Liver (tissue), 9 donors: ENCODE measurements around the gene VPS37D. TPM values are rescaled to one million over a fixed set of nuclear protein-coding genes. Genes with fewer than 3 reads are reported as not detected.

Experiments used
- DNase-seq: peaks from one replicate; pipeline ENCODE4 v3.0.0-alpha.2; 2017; ENCODE audit warnings: low spot score
- H3K27ac ChIP-seq, 2 donors: one replicate each; pipeline ENCODE4 v1.7.0; 2013; ENCODE audit warnings: inconsistent platforms in 2 of 2, low read length in 2 of 2, control low read depth in 1 of 2, low read depth in 1 of 2, mild to moderate bottlenecking in 1 of 2
- H3K27me3 ChIP-seq, 4 donors: one replicate each; pipeline versions ENCODE4 v1.6.1 to v1.7.0; 2013; ENCODE audit warnings: low read length in 3 of 4, inconsistent platforms in 1 of 4, mild to moderate bottlenecking in 1 of 4, moderate library complexity in 1 of 4; ENCODE audit not compliant: control insufficient read depth in 4 of 4, insufficient read depth in 4 of 4
- H3K36me3 ChIP-seq, 4 donors: one replicate each; pipeline versions ENCODE4 v1.6.1 to v1.7.0; 2013; ENCODE audit warnings: low read length in 3 of 4, mild to moderate bottlenecking in 3 of 4, low read depth in 1 of 4, moderate library complexity in 1 of 4; ENCODE audit not compliant: control insufficient read depth in 4 of 4, insufficient read depth in 3 of 4
- H3K4me1 ChIP-seq, 4 donors: one replicate each; pipeline versions ENCODE4 v1.6.1 to v1.7.0; 2013; ENCODE audit warnings: low read length in 3 of 4, mild to moderate bottlenecking in 3 of 4, moderate library complexity in 1 of 4; ENCODE audit not compliant: control insufficient read depth in 4 of 4, insufficient read depth in 4 of 4
- H3K4me3 ChIP-seq, 3 donors: one replicate each; pipeline versions ENCODE4 v1.6.1 to v1.7.0; 2013; ENCODE audit warnings: low read length in 3 of 3, control low read depth in 1 of 3, low read depth in 1 of 3, mild to moderate bottlenecking in 1 of 3
- H3K9ac ChIP-seq, 2 donors: one replicate each; pipeline ENCODE4 v1.7.0; 2013; ENCODE audit warnings: low read length in 2 of 2, mild to moderate bottlenecking in 2 of 2, moderate library complexity in 2 of 2, control low read depth in 1 of 2, low read depth in 1 of 2
- H3K9me3 ChIP-seq, 4 donors: one replicate each; pipeline versions ENCODE4 v1.6.1 to v1.7.0; 2013; ENCODE audit warnings: low read length in 3 of 4; ENCODE audit not compliant: control insufficient read depth in 4 of 4
- ATF3 ChIP-seq: IDR thresholded peaks from 2 replicates; pipeline ENCODE4 v1.6.1; 2016; ENCODE audit warnings: antibody characterized with exemption
- EGR1 ChIP-seq, 2 donors: IDR thresholded peaks; 2 replicates each; pipeline ENCODE4 v1.6.1; 2016 to 2018; ENCODE audit warnings: antibody characterized with exemption in 2 of 2, low read depth in 2 of 2
- FOXA1 ChIP-seq: IDR thresholded peaks from 2 replicates; pipeline ENCODE4 v1.6.1; 2016; ENCODE audit warnings: antibody characterized with exemption
- FOXA2 ChIP-seq: IDR thresholded peaks from 2 replicates; pipeline ENCODE4 v1.6.1; 2016; ENCODE audit warnings: antibody characterized with exemption
- GABPA ChIP-seq, 2 donors: IDR thresholded peaks in 1 of 2; conservative IDR thresholded peaks in 1 of 2; 2 replicates each; pipeline ENCODE4 v1.6.1; 2016; ENCODE audit warnings: antibody characterized with exemption in 2 of 2, mild to moderate bottlenecking in 1 of 2, moderate library complexity in 1 of 2
- HNF4A ChIP-seq, 2 donors: conservative IDR thresholded peaks; 2 replicates each; pipeline ENCODE4 v1.6.1; 2016; ENCODE audit warnings: antibody characterized with exemption in 2 of 2, mild to moderate bottlenecking in 2 of 2
- HNF4G ChIP-seq: IDR thresholded peaks from 2 replicates; pipeline ENCODE4 v1.6.1; 2016; ENCODE audit warnings: antibody characterized with exemption
- JUND ChIP-seq, 2 donors: IDR thresholded peaks; 2 replicates each; pipeline ENCODE4 v1.6.1; 2016; ENCODE audit warnings: antibody characterized with exemption in 2 of 2
- MAX ChIP-seq: IDR thresholded peaks from 2 replicates; pipeline ENCODE4 v1.6.1; 2016; ENCODE audit warnings: antibody characterized with exemption
- NR2F2 ChIP-seq: IDR thresholded peaks from 2 replicates; pipeline ENCODE4 v1.6.1; 2016; ENCODE audit warnings: antibody characterized with exemption
- RAD21 ChIP-seq, 2 donors: IDR thresholded peaks; 2 replicates each; pipeline ENCODE4 v1.6.1; 2016; ENCODE audit warnings: antibody characterized with exemption in 2 of 2, mild to moderate bottlenecking in 2 of 2
- RXRA ChIP-seq, 2 donors: IDR thresholded peaks; 2 replicates each; pipeline ENCODE4 v1.6.1; 2017 to 2018; ENCODE audit warnings: antibody characterized with exemption in 2 of 2, mild to moderate bottlenecking in 1 of 2
- SP1 ChIP-seq: IDR thresholded peaks from 2 replicates; pipeline ENCODE4 v1.6.1; 2018; ENCODE audit warnings: antibody characterized with exemption, mild to moderate bottlenecking
- TAF1 ChIP-seq: conservative IDR thresholded peaks from 2 replicates; pipeline ENCODE4 v1.6.1; 2016; ENCODE audit warnings: antibody characterized with exemption, mild to moderate bottlenecking
- YY1 ChIP-seq: IDR thresholded peaks from 2 replicates; pipeline ENCODE4 v1.6.1; 2016; ENCODE audit warnings: antibody characterized with exemption, mild to moderate bottlenecking
- ZBTB33 ChIP-seq: IDR thresholded peaks from 2 replicates; pipeline ENCODE4 v1.6.1; 2016; ENCODE audit warnings: antibody characterized with exemption
- WGBS: extraction: QIAGEN DNeasy Blood & Tissue Kit; methylation state at CpG from one replicate; pipeline ENCODE4 v1.1.7; 2013; 5-methylcytosine and 5-hydroxymethylcytosine counted together
- polyA plus RNA-seq, 2 donors: library from polyadenylated mRNA; stranded (reverse) in 1 of 2; unstranded in 1 of 2; fragments of 200-250 nt in 1 of 2; fragments of >200 nt in 1 of 2; fragmentation: Nextera tagmentation in 1 of 2; extraction: Ambion mirVana in 1 of 2; gene quantifications; one replicate each; pipeline versions ENCODE4 v1.2.1 to v1.2.3, GENCODE V29; 2013 to 2015
- total RNA-seq, 2 donors: library from RNA; depleted of rRNA; stranded (reverse); fragments of >200 nt; gene quantifications; one replicate each; pipeline ENCODE4 v1.2.3, GENCODE V29; 2014
- TF ChIP-seq, protein P1 (sequence below): fragments of 150-350 bp; IDR thresholded peaks from 2 replicates; pipeline ENCODE4 v1.5.1; 2017; ENCODE audit warnings: improper control_type of control experiment, low read depth, low read length; ENCODE audit not compliant: missing input control
- TF ChIP-seq, protein P2 (sequence below): IDR thresholded peaks from 2 replicates; pipeline ENCODE4 v1.6.1; 2016; ENCODE audit warnings: antibody characterized with exemption, mild to moderate bottlenecking
- donor health status: healthy.
- donor health status: healthy.
- donor health status: healthy.
- donor health status: healthy.
- donor health status: healthy.

The VPS37D gene
- total and polyA plus RNA-seq, 4 donors: 0.38 to 3.3 (median 1.3) TPM

DNA sequence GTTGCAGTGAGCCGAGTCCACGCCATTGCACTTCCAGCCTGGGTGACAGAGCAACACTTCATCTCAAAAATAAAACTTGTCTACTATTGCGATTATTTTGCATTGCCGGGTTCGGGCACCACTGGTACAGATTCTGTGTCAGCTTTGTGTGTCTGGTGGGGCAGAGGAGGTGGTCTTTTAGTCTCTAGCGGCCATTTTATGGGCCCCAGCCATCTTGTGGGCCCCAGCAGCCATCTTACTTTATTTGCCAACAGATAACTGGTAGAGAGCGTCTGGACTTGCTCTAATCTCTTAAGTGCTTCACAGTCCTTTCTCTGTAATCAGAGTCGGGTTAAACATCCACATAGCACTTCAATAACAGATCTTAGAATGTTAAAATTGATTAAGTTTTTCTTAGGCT, 20.7 kb downstream of the VPS37D start:
- TF ChIP-seq HNF4G: no peak
- no peak for TF ChIP-seq TAF1
- no peak for TF ChIP-seq YY1
- no peak for TF ChIP-seq FOXA1
- TF ChIP-seq, protein P1, sequence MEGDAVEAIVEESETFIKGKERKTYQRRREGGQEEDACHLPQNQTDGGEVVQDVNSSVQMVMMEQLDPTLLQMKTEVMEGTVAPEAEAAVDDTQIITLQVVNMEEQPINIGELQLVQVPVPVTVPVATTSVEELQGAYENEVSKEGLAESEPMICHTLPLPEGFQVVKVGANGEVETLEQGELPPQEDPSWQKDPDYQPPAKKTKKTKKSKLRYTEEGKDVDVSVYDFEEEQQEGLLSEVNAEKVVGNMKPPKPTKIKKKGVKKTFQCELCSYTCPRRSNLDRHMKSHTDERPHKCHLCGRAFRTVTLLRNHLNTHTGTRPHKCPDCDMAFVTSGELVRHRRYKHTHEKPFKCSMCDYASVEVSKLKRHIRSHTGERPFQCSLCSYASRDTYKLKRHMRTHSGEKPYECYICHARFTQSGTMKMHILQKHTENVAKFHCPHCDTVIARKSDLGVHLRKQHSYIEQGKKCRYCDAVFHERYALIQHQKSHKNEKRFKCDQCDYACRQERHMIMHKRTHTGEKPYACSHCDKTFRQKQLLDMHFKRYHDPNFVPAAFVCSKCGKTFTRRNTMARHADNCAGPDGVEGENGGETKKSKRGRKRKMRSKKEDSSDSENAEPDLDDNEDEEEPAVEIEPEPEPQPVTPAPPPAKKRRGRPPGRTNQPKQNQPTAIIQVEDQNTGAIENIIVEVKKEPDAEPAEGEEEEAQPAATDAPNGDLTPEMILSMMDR: no peak
- TF ChIP-seq NR2F2: no peak
- no peak for TF ChIP-seq RXRA (IDR thresholded peaks at IDR 0.05)
- Histone ChIP-seq H3K9me3 (no peaks in the 10 kb centered on the region), H3K27ac (no peak overlapping the region), H3K9ac (no peak overlapping the region), H3K4me1 (peaks cover 3 to 7% (median 6%) of the 10 kb centered on the region in 4 donors), H3K36me3 (peaks cover 6 to 40% (median 16%) of the 10 kb centered on the region in 4 donors), H3K27me3 (no peaks in the 10 kb centered on the region), H3K4me3 (no peak overlapping the region)
- WGBS: 94% methylated on average over 8 of the region's 8 CpGs
- DNase-seq: no peak

- no peak for TF ChIP-seq HNF4G
- no peak for TF ChIP-seq GABPA (IDR thresholded peaks at IDR 0.05 in 1 of 2, conservative IDR thresholded peaks at IDR 0.05 in 1 of 2)
- 86% methylated on average over 7 of the region's 7 CpGs for WGBS
- Histone ChIP-seq H3K27me3 (no peaks in the 10 kb centered on the region), H3K9me3 (no peaks in the 10 kb centered on the region), H3K27ac (no peak overlapping the region), H3K4me3 (no peak overlapping the region), H3K36me3 (peaks cover 12 to 60% (median 27%) of the 10 kb centered on the region in 4 donors), H3K9ac (no peak overlapping the region), H3K4me1 (no peaks in the 10 kb centered on the region)
- DNase-seq: no peak
Observed at GRCh38 chr7:73690646-73691045, 23.0 kb downstream of the VPS37D start.

- no peak overlapping the region for H3K27ac ChIP-seq
- TF ChIP-seq, protein P2, sequence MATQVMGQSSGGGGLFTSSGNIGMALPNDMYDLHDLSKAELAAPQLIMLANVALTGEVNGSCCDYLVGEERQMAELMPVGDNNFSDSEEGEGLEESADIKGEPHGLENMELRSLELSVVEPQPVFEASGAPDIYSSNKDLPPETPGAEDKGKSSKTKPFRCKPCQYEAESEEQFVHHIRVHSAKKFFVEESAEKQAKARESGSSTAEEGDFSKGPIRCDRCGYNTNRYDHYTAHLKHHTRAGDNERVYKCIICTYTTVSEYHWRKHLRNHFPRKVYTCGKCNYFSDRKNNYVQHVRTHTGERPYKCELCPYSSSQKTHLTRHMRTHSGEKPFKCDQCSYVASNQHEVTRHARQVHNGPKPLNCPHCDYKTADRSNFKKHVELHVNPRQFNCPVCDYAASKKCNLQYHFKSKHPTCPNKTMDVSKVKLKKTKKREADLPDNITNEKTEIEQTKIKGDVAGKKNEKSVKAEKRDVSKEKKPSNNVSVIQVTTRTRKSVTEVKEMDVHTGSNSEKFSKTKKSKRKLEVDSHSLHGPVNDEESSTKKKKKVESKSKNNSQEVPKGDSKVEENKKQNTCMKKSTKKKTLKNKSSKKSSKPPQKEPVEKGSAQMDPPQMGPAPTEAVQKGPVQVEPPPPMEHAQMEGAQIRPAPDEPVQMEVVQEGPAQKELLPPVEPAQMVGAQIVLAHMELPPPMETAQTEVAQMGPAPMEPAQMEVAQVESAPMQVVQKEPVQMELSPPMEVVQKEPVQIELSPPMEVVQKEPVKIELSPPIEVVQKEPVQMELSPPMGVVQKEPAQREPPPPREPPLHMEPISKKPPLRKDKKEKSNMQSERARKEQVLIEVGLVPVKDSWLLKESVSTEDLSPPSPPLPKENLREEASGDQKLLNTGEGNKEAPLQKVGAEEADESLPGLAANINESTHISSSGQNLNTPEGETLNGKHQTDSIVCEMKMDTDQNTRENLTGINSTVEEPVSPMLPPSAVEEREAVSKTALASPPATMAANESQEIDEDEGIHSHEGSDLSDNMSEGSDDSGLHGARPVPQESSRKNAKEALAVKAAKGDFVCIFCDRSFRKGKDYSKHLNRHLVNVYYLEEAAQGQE: no peak
- TF ChIP-seq HNF4G: no peak
- TF ChIP-seq FOXA2: no peak
- no peak for TF ChIP-seq ZBTB33
- TF ChIP-seq JUND (IDR thresholded peaks at IDR 0.05): no peak
- no peak for TF ChIP-seq GABPA (IDR thresholded peaks at IDR 0.05 in 1 of 2, conservative IDR thresholded peaks at IDR 0.05 in 1 of 2)
- TF ChIP-seq MAX: no peak
- TF ChIP-seq RAD21 (IDR thresholded peaks at IDR 0.05): no peak
- TF ChIP-seq ATF3: no peak
- TF ChIP-seq, protein P1: no peak
- no peak for TF ChIP-seq RXRA (IDR thresholded peaks at IDR 0.05)
- TF ChIP-seq SP1: no peak
- TF ChIP-seq EGR1 (IDR thresholded peaks at IDR 0.05; ENCODE audit: low read depth in 2 of 2): no peak
- TF ChIP-seq YY1: no peak
- no peak for TF ChIP-seq FOXA1
- TF ChIP-seq HNF4A (conservative IDR thresholded peaks at IDR 0.05): no peak
- TF ChIP-seq TAF1: no peak
- TF ChIP-seq NR2F2: no peak
- H3K36me3 ChIP-seq: peaks cover 13 to 81% (median 30%) of the 10 kb centered on the region in 4 donors
- H3K27me3 ChIP-seq: no peaks in the 10 kb centered on the region
- no peak for DNase-seq
- H3K9me3 ChIP-seq: no peaks in the 10 kb centered on the region
- no peaks in the 10 kb centered on the region for H3K4me1 ChIP-seq
- no peak overlapping the region for H3K4me3 ChIP-seq
- no peak overlapping the region for H3K9ac ChIP-seq
- WGBS: 94% methylated on average over 4 of the region's 4 CpGs
Observed at GRCh38 chr7:73696372-73696771, 28.7 kb downstream of the VPS37D start.
